ENCODE measurements around the gene FGFRL1. TPM values are rescaled to one million over a fixed set of nuclear protein-coding genes. Genes with fewer than 3 reads are reported as not detected.

FGFRL1 gene
- total RNA-seq, 1 experiment from 2014 or later = 33.5 TPM

- TF ChIP-seq, protein P1, sequence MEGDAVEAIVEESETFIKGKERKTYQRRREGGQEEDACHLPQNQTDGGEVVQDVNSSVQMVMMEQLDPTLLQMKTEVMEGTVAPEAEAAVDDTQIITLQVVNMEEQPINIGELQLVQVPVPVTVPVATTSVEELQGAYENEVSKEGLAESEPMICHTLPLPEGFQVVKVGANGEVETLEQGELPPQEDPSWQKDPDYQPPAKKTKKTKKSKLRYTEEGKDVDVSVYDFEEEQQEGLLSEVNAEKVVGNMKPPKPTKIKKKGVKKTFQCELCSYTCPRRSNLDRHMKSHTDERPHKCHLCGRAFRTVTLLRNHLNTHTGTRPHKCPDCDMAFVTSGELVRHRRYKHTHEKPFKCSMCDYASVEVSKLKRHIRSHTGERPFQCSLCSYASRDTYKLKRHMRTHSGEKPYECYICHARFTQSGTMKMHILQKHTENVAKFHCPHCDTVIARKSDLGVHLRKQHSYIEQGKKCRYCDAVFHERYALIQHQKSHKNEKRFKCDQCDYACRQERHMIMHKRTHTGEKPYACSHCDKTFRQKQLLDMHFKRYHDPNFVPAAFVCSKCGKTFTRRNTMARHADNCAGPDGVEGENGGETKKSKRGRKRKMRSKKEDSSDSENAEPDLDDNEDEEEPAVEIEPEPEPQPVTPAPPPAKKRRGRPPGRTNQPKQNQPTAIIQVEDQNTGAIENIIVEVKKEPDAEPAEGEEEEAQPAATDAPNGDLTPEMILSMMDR (IDR thresholded peaks at IDR 0.05; ENCODE audit: unreplicated experiment) = no peak
- ChIA-PET POLR2A (interaction anchor here (1.1 kb wide), 1 partner anchor 103 kb away, joined by 3 read pairs; no protein-coding TSS in a partner anchor), CTCF (interaction anchor here (0.6 to 0.9 kb wide), 2 partner anchors 35 to 90 kb away, joined by 3 to 5 read pairs; no protein-coding TSS in a partner anchor)
- Mint-ChIP-seq H3K27me3 (ENCODE audit: insufficient read depth, unreplicated experiment) (peaks cover 15% of the 10 kb centered on the region), H3K36me3 (ENCODE audit: insufficient read depth, unreplicated experiment) (no peaks in the 10 kb centered on the region), H3K4me1 (ENCODE audit: insufficient read depth, unreplicated experiment) (peaks cover 6% of the 10 kb centered on the region), H3K9me3 (ENCODE audit: unreplicated experiment) (no peaks in the 10 kb centered on the region), H3K4me3 (ENCODE audit: unreplicated experiment) (no peak overlapping the region), H3K27ac (ENCODE audit: low read depth, unreplicated experiment) (peak overlapping the region; percentile 83)
- intact Hi-C loops (cut with micrococcal nuclease) = no loop called here
- BruUV-seq (replicated peaks) = no TSS peak
- no peak for DNase-seq (ENCODE audit: unreplicated experiment)
Observed at GRCh38 chr4:1074077-1074476, 62.7 kb downstream of the FGFRL1 start.

- no peaks in the 10 kb centered on the region for H3K9me3 Mint-ChIP-seq (ENCODE audit: unreplicated experiment)
- H3K4me3 Mint-ChIP-seq (ENCODE audit: unreplicated experiment) = no peak overlapping the region
- BruUV-seq (replicated peaks) = no TSS peak
- TF ChIP-seq, protein P1 (IDR thresholded peaks at IDR 0.05; ENCODE audit: unreplicated experiment) = no peak
- ChIA-PET CTCF (interaction anchor here (0.6 kb wide), 1 partner anchor 42 kb away, joined by 3 read pairs; no protein-coding TSS in a partner anchor), POLR2A (interaction anchor here (0.6 to 1.1 kb wide), 2 partner anchors 102 to 677 kb away, joined by 3 read pairs; no protein-coding TSS in a partner anchor)
- intact Hi-C loops (cut with micrococcal nuclease) = no loop called here
- H3K36me3 Mint-ChIP-seq (ENCODE audit: insufficient read depth, unreplicated experiment) = no peaks in the 10 kb centered on the region
- peaks cover 18% of the 10 kb centered on the region for H3K27me3 Mint-ChIP-seq (ENCODE audit: insufficient read depth, unreplicated experiment)
- DNase-seq (ENCODE audit: unreplicated experiment) = no peak
- H3K4me1 Mint-ChIP-seq (ENCODE audit: insufficient read depth, unreplicated experiment) = peaks cover 6% of the 10 kb centered on the region
- no peak overlapping the region for H3K27ac Mint-ChIP-seq (ENCODE audit: low read depth, unreplicated experiment)
Observed at GRCh38 chr4:1075225-1075624, 63.8 kb downstream of the FGFRL1 start.

GRCh38 chr4:1075809-1076699 is 64.6 kb downstream of the FGFRL1 start:
- peaks cover 9% of the 10 kb centered on the region for H3K4me1 Mint-ChIP-seq (ENCODE audit: insufficient read depth, unreplicated experiment)
- no TSS peak for BruUV-seq (replicated peaks)
- no peak overlapping the region for H3K4me3 Mint-ChIP-seq (ENCODE audit: unreplicated experiment)
- CTCF ChIA-PET = interaction anchor here (0.6 to 0.7 kb wide), 2 partner anchors 33 to 41 kb away, joined by 3 read pairs; no protein-coding TSS in a partner anchor
- H3K9me3 Mint-ChIP-seq (ENCODE audit: unreplicated experiment) = no peaks in the 10 kb centered on the region
- peak; percentile 25 for DNase-seq (ENCODE audit: unreplicated experiment)
- peaks cover 19% of the 10 kb centered on the region for H3K27me3 Mint-ChIP-seq (ENCODE audit: insufficient read depth, unreplicated experiment)
- TF ChIP-seq, protein P1 (IDR thresholded peaks at IDR 0.05; ENCODE audit: unreplicated experiment) = no peak
- intact Hi-C loops (cut with micrococcal nuclease) = no loop called here
- no peak overlapping the region for H3K27ac Mint-ChIP-seq (ENCODE audit: low read depth, unreplicated experiment)
- no peaks in the 10 kb centered on the region for H3K36me3 Mint-ChIP-seq (ENCODE audit: insufficient read depth, unreplicated experiment)
- POLR2A ChIA-PET = interaction anchor here (0.6 kb wide), 1 partner anchor 677 kb away, joined by 3 read pairs; no protein-coding TSS in a partner anchor

Other genes with a start within 250 kb of the FGFRL1 start
- 2.7 and 3.5 TPM in 2 replicates for gene CPLX1, start 185.5 kb upstream of the FGFRL1 start, total RNA-seq (2022)
- 70.4 and 72.9 TPM in 2 replicates for gene GAK, start 79.3 kb upstream of the FGFRL1 start, total RNA-seq (2022)
- 22.5 and 28.9 TPM in 2 replicates for gene TMEM175, start 79.2 kb upstream of the FGFRL1 start, total RNA-seq (2022)
- gene DGKQ, start 38.1 kb upstream of the FGFRL1 start, total RNA-seq (2022) = 15.9 and 17.4 TPM in 2 replicates
- 35.0 and 35.1 TPM in 2 replicates for gene IDUA, start 24.6 kb upstream of the FGFRL1 start, total RNA-seq (2022)
- gene SLC26A1, start 18.2 kb upstream of the FGFRL1 start, total RNA-seq (2022) = 0.10 and 0.16 TPM in 2 replicates
- gene RNF212, start 101.9 kb downstream of the FGFRL1 start, total RNA-seq (2022) = not detected in 2 replicates
- 0.54 and 0.64 TPM in 2 replicates for gene SPON2, start 161.0 kb downstream of the FGFRL1 start, total RNA-seq (2022)
- 133 and 152 TPM in 2 replicates for gene CTBP1, start 237.5 kb downstream of the FGFRL1 start, total RNA-seq (2022)

All from MCF 10A (cell line).